ENCODE data around the gene RDX. TPM values are rescaled to one million over a fixed set of nuclear protein-coding genes. Genes with fewer than 3 reads are reported as not detected.

Gene RDX
- total RNA-seq, 2 experiments from 2014 or later: 23.7 to 25.5 TPM

- ChIA-PET CTCF (ENCODE audit: unreplicated experiment) (no interaction called here), POLR2A (interaction anchor here (1.0 kb wide), 1 partner anchor 12 kb away, joined by 3 read pairs; no protein-coding TSS in a partner anchor)
- H3K4me1 ChIP-seq (ENCODE audit: insufficient read depth, low read length, poor library complexity, severe bottlenecking): no peaks in the 10 kb centered on the region
- H2AFZ ChIP-seq (ENCODE audit: low read length): no peak overlapping the region
- H3K79me2 ChIP-seq (ENCODE audit: insufficient read depth, low read depth, low read length): no peaks in the 10 kb centered on the region
- H3K36me3 ChIP-seq (ENCODE audit: insufficient read depth, low read length): peaks cover 34% of the 10 kb centered on the region
- no peak overlapping the region for H3K27ac ChIP-seq (ENCODE audit: low read depth, low read length, poor library complexity, severe bottlenecking)
- no peak for DNase-seq (ENCODE audit: low spot score)
- H3K4me3 ChIP-seq (ENCODE audit: low read depth, low read length, poor library complexity, severe bottlenecking): no peak overlapping the region
- no peak for TF ChIP-seq EZH2phosphoT487 (IDR thresholded peaks at IDR 0.05; ENCODE audit: borderline replicate concordance, low read depth, low read length)
- no peak for TF ChIP-seq CTCF (conservative IDR thresholded peaks at IDR 0.05; ENCODE audit: low read length)
- H3K9me3 ChIP-seq (ENCODE audit: low read length): no peaks in the 10 kb centered on the region
- intact Hi-C loops (cut with micrococcal nuclease; ENCODE audit: unreplicated experiment): no loop called here
- no peaks in the 10 kb centered on the region for H3K9me2 ChIP-seq (ENCODE audit: insufficient read depth, low read length)
- no peak overlapping the region for H3K4me2 ChIP-seq (ENCODE audit: low read length)
- H4K20me1 ChIP-seq (ENCODE audit: insufficient read depth, low read length): no peaks in the 10 kb centered on the region
- no TSS peak for BruUV-seq (replicated peaks)
Observed at GRCh38 chr11:110243791-110244190, 52.6 kb downstream of the RDX start.

- Histone ChIP-seq H3K36me3 (ENCODE audit: insufficient read depth, low read length) (peaks cover 30% of the 10 kb centered on the region), H3K4me2 (ENCODE audit: low read length) (no peak overlapping the region), H3K27ac (ENCODE audit: low read depth, low read length, poor library complexity, severe bottlenecking) (no peak overlapping the region), H3K79me2 (ENCODE audit: insufficient read depth, low read depth, low read length) (no peaks in the 10 kb centered on the region), H3K9me3 (ENCODE audit: low read length) (no peaks in the 10 kb centered on the region), H3K4me3 (ENCODE audit: low read depth, low read length, poor library complexity, severe bottlenecking) (no peak overlapping the region), H3K9me2 (ENCODE audit: insufficient read depth, low read length) (no peaks in the 10 kb centered on the region), H2AFZ (ENCODE audit: low read length) (no peak overlapping the region), H4K20me1 (ENCODE audit: insufficient read depth, low read length) (no peaks in the 10 kb centered on the region), H3K4me1 (ENCODE audit: insufficient read depth, low read length, poor library complexity, severe bottlenecking) (no peaks in the 10 kb centered on the region)
- no TSS peak for BruUV-seq (replicated peaks)
- ChIA-PET POLR2A (interaction anchor here (0.6 to 0.7 kb wide), 2 partner anchors 17 to 306 kb away, joined by 3 to 6 read pairs; no protein-coding TSS in a partner anchor), CTCF (ENCODE audit: unreplicated experiment) (no interaction called here)
- no peak for TF ChIP-seq CTCF (conservative IDR thresholded peaks at IDR 0.05; ENCODE audit: low read length)
- intact Hi-C loops (cut with micrococcal nuclease; ENCODE audit: unreplicated experiment): no loop called here
- DNase-seq (ENCODE audit: low spot score): no peak
Observed at GRCh38 chr11:110242746-110243145, 53.7 kb downstream of the RDX start.

- BruUV-seq (replicated peaks): no TSS peak
- H3K36me3 ChIP-seq (ENCODE audit: insufficient read depth, low read length): peaks cover 27% of the 10 kb centered on the region
- DNase-seq (ENCODE audit: low spot score): no peak
- H3K9me3 ChIP-seq (ENCODE audit: low read length): no peaks in the 10 kb centered on the region
- no peaks in the 10 kb centered on the region for H4K20me1 ChIP-seq (ENCODE audit: insufficient read depth, low read length)
- no peaks in the 10 kb centered on the region for H3K4me1 ChIP-seq (ENCODE audit: insufficient read depth, low read length, poor library complexity, severe bottlenecking)
- H3K4me2 ChIP-seq (ENCODE audit: low read length): no peak overlapping the region
- no peak overlapping the region for H3K4me3 ChIP-seq (ENCODE audit: low read depth, low read length, poor library complexity, severe bottlenecking)
- no peaks in the 10 kb centered on the region for H3K79me2 ChIP-seq (ENCODE audit: insufficient read depth, low read depth, low read length)
- TF ChIP-seq EZH2phosphoT487 (IDR thresholded peaks at IDR 0.05; ENCODE audit: borderline replicate concordance, low read depth, low read length) (no peak), CTCF (conservative IDR thresholded peaks at IDR 0.05; ENCODE audit: low read length) (no peak)
- ChIA-PET POLR2A (interaction anchor here (0.6 to 0.7 kb wide), 2 partner anchors 18 to 305 kb away, joined by 3 to 6 read pairs; no protein-coding TSS in a partner anchor), CTCF (ENCODE audit: unreplicated experiment) (no interaction called here)
- intact Hi-C loops (cut with micrococcal nuclease; ENCODE audit: unreplicated experiment): no loop called here
- H3K27ac ChIP-seq (ENCODE audit: low read depth, low read length, poor library complexity, severe bottlenecking): no peak overlapping the region
- H3K9me2 ChIP-seq (ENCODE audit: insufficient read depth, low read length): no peaks in the 10 kb centered on the region
- H2AFZ ChIP-seq (ENCODE audit: low read length): no peak overlapping the region
Observed at GRCh38 chr11:110242188-110242587, 54.2 kb downstream of the RDX start.

Data from OCI-LY7 (cell line).